Mesothelial cell of epicardium (in vitro differentiated cells): ENCODE results near the gene SERGEF. TPM values are rescaled to one million over a fixed set of nuclear protein-coding genes. Genes with fewer than 3 reads are reported as not detected.

ENCODE experiments used
- DNase-seq, 2 experiments: peaks; one replicate each; pipeline ENCODE4 v3.0.0; 2021; ENCODE audit warnings: low spot score in 2 of 2; ENCODE audit not compliant: unreplicated experiment in 2 of 2
- H3K27ac Mint-ChIP-seq: 2 replicates; pipeline ENCODE4 v1.8.0; 2021; ENCODE audit warnings: mixed read lengths
- H3K27me3 Mint-ChIP-seq: 2 replicates; pipeline ENCODE4 v1.8.0; 2021; ENCODE audit warnings: low read depth, mixed read lengths
- H3K36me3 Mint-ChIP-seq: 2 replicates; pipeline ENCODE4 v1.8.0; 2021; ENCODE audit warnings: mixed read lengths
- H3K4me1 Mint-ChIP-seq: 2 replicates; pipeline ENCODE4 v1.8.0; 2021; ENCODE audit warnings: mixed read lengths
- H3K4me3 Mint-ChIP-seq: 2 replicates; pipeline ENCODE4 v1.8.0; 2021; ENCODE audit warnings: mild to moderate bottlenecking, moderate library complexity, mixed read lengths
- H3K9me3 Mint-ChIP-seq: 2 replicates; pipeline ENCODE4 v1.8.0; 2021; ENCODE audit warnings: mixed read lengths
- total RNA-seq: library from RNA; stranded (reverse); gene quantifications from 3 replicates; pipeline ENCODE4 v1.2.1, GENCODE V29; 2021
- TF ChIP-seq, protein P1 (sequence below): fragments of 200-600 bp; sonication (generic); IDR thresholded peaks from one replicate; pipeline ENCODE4 v1.5.0; 2021; ENCODE audit warnings: antibody characterized with exemption; ENCODE audit not compliant: unreplicated experiment

SERGEF gene
- total RNA-seq, 1 donor from 2014 or later, result 19.8 TPM

DNA sequence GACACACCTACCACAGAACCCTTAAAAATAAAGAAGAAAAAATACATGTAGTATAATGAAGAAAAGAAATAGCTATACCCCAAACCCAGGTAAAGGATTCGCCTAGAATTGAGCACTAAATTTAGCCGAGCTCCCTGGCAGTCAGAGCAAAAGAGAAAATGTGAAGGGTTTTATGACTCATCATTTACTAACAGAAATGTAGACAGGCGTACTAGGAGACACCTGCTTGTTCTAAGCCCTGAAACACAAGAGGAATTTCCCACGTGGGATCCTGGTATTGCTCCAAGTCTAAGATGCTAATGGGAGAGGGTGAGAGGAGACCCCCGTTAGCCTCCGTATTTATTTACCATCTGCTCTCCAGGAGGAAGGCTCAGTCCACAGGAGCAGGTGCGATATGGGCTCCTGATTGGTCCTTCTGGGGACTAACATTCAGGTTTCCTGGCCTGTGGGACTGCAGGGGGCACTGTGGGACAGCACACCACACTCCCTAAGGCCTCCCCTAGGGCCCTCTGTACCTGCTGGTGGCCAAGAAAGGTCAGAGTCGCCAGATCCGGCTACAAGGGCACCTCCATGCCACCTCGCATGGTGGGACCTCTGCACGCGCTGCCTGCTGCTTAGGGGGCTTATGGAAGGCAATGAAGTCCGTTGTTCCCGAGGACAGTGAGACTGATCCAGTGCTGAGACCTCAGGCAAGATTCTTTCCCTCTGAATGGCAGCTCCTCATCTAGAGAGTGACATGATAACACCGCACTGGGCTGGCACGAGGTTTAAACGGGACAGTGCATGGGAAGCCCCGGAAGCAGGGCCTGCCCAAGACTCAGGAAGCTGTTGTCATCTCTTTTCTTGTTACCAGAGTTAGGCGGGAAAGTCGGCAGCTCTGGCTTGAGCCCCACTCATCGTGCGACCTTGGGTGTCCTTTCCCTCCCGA is 252.5 kb downstream of the SERGEF start:
- TF ChIP-seq, protein P1, sequence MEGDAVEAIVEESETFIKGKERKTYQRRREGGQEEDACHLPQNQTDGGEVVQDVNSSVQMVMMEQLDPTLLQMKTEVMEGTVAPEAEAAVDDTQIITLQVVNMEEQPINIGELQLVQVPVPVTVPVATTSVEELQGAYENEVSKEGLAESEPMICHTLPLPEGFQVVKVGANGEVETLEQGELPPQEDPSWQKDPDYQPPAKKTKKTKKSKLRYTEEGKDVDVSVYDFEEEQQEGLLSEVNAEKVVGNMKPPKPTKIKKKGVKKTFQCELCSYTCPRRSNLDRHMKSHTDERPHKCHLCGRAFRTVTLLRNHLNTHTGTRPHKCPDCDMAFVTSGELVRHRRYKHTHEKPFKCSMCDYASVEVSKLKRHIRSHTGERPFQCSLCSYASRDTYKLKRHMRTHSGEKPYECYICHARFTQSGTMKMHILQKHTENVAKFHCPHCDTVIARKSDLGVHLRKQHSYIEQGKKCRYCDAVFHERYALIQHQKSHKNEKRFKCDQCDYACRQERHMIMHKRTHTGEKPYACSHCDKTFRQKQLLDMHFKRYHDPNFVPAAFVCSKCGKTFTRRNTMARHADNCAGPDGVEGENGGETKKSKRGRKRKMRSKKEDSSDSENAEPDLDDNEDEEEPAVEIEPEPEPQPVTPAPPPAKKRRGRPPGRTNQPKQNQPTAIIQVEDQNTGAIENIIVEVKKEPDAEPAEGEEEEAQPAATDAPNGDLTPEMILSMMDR, result no peak
- no peaks in the 10 kb centered on the region for H3K4me1 Mint-ChIP-seq
- H3K4me3 Mint-ChIP-seq, result no peak overlapping the region
- H3K27me3 Mint-ChIP-seq, result peaks cover 45% of the 10 kb centered on the region
- no peak overlapping the region for H3K27ac Mint-ChIP-seq
- peaks cover 13% of the 10 kb centered on the region for H3K9me3 Mint-ChIP-seq
- no peaks in the 10 kb centered on the region for H3K36me3 Mint-ChIP-seq
- DNase-seq, result no peak

DNA sequence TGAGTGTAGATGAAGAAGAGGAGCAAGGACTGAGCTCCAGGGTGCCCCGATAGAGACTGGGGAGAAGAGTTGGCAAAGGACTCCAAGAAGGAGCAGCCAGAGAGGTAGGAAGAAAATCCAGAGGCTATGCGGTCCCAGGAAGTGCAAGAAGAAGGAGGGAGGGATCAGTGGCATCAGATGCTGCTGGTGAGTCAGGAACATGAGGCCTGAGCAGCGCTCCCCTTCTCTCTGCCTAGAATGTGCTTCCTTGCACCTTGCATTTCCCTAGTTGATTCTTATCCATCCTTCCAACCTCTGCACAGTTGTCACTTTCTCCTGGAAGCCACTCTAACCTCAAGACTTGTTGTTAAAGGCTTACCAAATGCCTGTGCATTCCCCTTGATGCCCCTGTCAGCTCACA is 257.0 kb downstream of the SERGEF start:
- DNase-seq, result no peak
- Mint-ChIP-seq H3K9me3 (peaks cover 13% of the 10 kb centered on the region), H3K27me3 (peaks cover 76% of the 10 kb centered on the region), H3K27ac (no peak overlapping the region), H3K4me1 (no peaks in the 10 kb centered on the region), H3K4me3 (no peak overlapping the region), H3K36me3 (no peaks in the 10 kb centered on the region)
- TF ChIP-seq, protein P1, result no peak

DNA sequence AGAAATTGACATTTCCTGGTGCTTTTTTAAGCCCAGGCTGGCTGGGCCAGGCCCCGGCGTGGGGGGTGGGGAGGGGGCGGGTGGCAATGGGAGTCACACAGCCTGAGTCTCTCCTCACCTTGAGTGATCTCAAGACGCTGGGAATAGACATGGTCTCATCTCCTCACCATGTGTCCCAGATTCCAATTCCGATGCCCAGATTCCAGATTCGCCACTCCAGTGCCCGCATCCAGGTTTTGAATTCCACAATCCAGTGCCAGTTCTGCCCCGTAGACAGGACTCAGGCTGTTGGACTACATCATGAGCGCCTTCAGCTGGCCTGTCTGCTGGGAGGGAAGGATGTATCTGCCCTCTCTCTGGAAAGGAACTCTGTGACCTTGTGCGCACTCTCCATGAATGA is 259.2 kb downstream of the SERGEF start:
- H3K4me3 Mint-ChIP-seq, result no peak overlapping the region
- peaks cover 6% of the 10 kb centered on the region for H3K9me3 Mint-ChIP-seq
- TF ChIP-seq, protein P1, result no peak
- H3K27ac Mint-ChIP-seq, result no peak overlapping the region
- no peak for DNase-seq
- no peaks in the 10 kb centered on the region for H3K4me1 Mint-ChIP-seq
- H3K36me3 Mint-ChIP-seq, result no peaks in the 10 kb centered on the region
- H3K27me3 Mint-ChIP-seq, result peaks cover 71% of the 10 kb centered on the region

DNA sequence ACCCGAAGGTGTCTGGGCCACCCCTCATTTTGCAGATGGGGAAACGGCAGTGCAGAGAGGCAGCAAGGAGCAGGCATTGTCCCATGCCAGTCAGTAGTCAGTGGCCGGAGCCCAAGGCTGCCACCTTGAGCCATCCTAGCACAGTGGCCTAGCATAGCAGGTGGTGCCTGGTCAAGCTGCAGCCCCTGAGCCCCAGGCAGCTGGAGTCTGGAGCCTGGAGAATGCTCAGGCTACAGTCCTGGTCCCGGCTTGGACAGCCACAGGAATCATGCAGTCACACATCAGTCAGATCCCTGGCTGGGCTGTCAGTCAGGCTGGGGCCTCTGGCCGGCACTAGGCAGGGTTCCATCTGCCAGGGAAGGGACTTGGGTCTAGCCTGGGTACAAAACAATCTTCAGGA is 259.7 kb downstream of the SERGEF start:
- TF ChIP-seq, protein P1, result no peak
- no peaks in the 10 kb centered on the region for H3K36me3 Mint-ChIP-seq
- H3K27ac Mint-ChIP-seq, result no peak overlapping the region
- DNase-seq, result no peak
- no peak overlapping the region for H3K4me3 Mint-ChIP-seq
- peaks cover 67% of the 10 kb centered on the region for H3K27me3 Mint-ChIP-seq
- H3K9me3 Mint-ChIP-seq, result peaks cover 1% of the 10 kb centered on the region
- H3K4me1 Mint-ChIP-seq, result no peaks in the 10 kb centered on the region

DNA sequence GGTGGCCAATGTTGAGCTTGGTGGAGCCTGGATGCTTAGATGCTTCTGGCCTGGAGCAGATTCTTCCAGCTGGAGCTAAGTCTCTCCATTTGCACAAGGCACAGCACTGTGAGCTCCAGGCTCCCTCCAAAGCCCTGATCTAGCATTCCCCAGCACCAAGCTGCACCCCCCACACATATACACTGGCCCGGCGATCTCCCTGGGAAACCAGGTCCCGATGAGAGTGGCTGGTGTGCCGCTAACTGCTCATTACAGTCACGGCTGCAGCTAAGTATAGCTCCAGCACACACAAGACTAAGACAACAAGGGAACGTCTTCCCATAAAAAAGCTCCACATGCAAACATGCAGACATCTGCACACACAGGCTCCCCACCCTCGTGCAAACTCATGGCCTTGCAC is 260.7 kb downstream of the SERGEF start:
- no peak for DNase-seq
- Mint-ChIP-seq H3K4me1 (no peaks in the 10 kb centered on the region), H3K36me3 (no peaks in the 10 kb centered on the region), H3K4me3 (no peak overlapping the region), H3K9me3 (no peaks in the 10 kb centered on the region), H3K27ac (no peak overlapping the region), H3K27me3 (peaks cover 65% of the 10 kb centered on the region)
- TF ChIP-seq, protein P1, result no peak
